ENCODE results near the gene NOL7. TPM values are rescaled to one million over a fixed set of nuclear protein-coding genes. Genes with fewer than 3 reads are reported as not detected.
A peak's percentile ranks its signal among the peaks of the same experiment; 100 is the strongest.

Gene NOL7
- total and polyA plus RNA-seq, 4 donors: 25.6 to 43.0 (median 31.0) TPM

DNA sequence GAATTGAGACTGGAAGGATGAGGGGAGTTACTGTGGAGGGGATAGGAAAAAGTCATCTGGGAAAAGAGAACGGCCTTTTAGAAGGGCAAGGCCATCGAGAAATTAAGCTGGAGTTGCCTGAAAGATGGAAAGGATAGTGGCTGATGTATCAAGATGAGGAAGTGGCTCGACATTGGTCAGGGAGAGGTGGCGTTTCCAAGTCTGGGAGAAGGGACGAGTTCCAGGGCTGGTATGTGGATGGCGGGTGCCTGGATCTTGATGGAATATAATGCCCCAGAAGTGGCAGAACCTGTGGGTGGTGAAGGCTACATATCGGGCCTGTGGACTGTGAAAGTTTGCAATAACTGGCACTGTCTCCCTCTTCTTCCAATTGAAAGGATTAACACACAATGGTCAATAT, 42.9 kb upstream of the NOL7 start:
- Histone ChIP-seq H3K9ac (ENCODE audit: low read depth in 1 of 2, low read length in 2 of 2) (no peak overlapping the region), H3K9me3 (ENCODE audit: control insufficient read depth in 4 of 4, low read length in 3 of 4) (no peaks in the 10 kb centered on the region), H3K4me1 (ENCODE audit: control insufficient read depth in 4 of 4, insufficient read depth in 4 of 4, low read length in 3 of 4) (peaks cover 2 to 41% (median 17%) of the 10 kb centered on the region in 4 donors), H3K27ac (ENCODE audit: low read depth in 1 of 2, low read length in 2 of 2) (peak overlapping the region in 1 of 2 donors; percentile 100), H3K27me3 (ENCODE audit: control insufficient read depth in 4 of 4, insufficient read depth in 4 of 4, low read length in 3 of 4) (no peaks in the 10 kb centered on the region), H3K36me3 (ENCODE audit: control insufficient read depth in 4 of 4, insufficient read depth in 3 of 4, low read depth in 1 of 4, low read length in 3 of 4) (no peaks in the 10 kb centered on the region), H3K4me3 (ENCODE audit: low read depth in 1 of 3, low read length in 3 of 3) (no peak overlapping the region)
- 84% methylated on average over 7 of the region's 7 CpGs for WGBS
- TF ChIP-seq ATF3 (IDR thresholded peaks at IDR 0.05) (no peak), GABPA (IDR thresholded peaks at IDR 0.05 in 1 of 2, conservative IDR thresholded peaks at IDR 0.05 in 1 of 2) (no peak), ZBTB33 (IDR thresholded peaks at IDR 0.05) (no peak), RXRA (IDR thresholded peaks at IDR 0.05) (no peak), JUND (IDR thresholded peaks at IDR 0.05) (no peak), HNF4A (conservative IDR thresholded peaks at IDR 0.05) (no peak), FOXA1 (IDR thresholded peaks at IDR 0.05) (no peak), CTCF (IDR thresholded peaks at IDR 0.05; ENCODE audit: low read depth, low read length, missing input control) (no peak), HNF4G (IDR thresholded peaks at IDR 0.05) (no peak), SP1 (IDR thresholded peaks at IDR 0.05) (no peak), YY1 (IDR thresholded peaks at IDR 0.05) (no peak), EGR1 (IDR thresholded peaks at IDR 0.05; ENCODE audit: low read depth in 2 of 2) (no peak)
- TF ChIP-seq, protein P1, sequence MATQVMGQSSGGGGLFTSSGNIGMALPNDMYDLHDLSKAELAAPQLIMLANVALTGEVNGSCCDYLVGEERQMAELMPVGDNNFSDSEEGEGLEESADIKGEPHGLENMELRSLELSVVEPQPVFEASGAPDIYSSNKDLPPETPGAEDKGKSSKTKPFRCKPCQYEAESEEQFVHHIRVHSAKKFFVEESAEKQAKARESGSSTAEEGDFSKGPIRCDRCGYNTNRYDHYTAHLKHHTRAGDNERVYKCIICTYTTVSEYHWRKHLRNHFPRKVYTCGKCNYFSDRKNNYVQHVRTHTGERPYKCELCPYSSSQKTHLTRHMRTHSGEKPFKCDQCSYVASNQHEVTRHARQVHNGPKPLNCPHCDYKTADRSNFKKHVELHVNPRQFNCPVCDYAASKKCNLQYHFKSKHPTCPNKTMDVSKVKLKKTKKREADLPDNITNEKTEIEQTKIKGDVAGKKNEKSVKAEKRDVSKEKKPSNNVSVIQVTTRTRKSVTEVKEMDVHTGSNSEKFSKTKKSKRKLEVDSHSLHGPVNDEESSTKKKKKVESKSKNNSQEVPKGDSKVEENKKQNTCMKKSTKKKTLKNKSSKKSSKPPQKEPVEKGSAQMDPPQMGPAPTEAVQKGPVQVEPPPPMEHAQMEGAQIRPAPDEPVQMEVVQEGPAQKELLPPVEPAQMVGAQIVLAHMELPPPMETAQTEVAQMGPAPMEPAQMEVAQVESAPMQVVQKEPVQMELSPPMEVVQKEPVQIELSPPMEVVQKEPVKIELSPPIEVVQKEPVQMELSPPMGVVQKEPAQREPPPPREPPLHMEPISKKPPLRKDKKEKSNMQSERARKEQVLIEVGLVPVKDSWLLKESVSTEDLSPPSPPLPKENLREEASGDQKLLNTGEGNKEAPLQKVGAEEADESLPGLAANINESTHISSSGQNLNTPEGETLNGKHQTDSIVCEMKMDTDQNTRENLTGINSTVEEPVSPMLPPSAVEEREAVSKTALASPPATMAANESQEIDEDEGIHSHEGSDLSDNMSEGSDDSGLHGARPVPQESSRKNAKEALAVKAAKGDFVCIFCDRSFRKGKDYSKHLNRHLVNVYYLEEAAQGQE (IDR thresholded peaks at IDR 0.05): no peak
- DNase-seq (ENCODE audit: low spot score): no peak

- H3K9me3 ChIP-seq (ENCODE audit: control insufficient read depth in 4 of 4, low read length in 3 of 4): no peaks in the 10 kb centered on the region
- peak overlapping the region; percentile 71 to 87 (median 85) for H3K4me3 ChIP-seq (ENCODE audit: low read depth in 1 of 3, low read length in 3 of 3)
- peaks cover 2 to 41% (median 17%) of the 10 kb centered on the region in 4 donors for H3K4me1 ChIP-seq (ENCODE audit: control insufficient read depth in 4 of 4, insufficient read depth in 4 of 4, low read length in 3 of 4)
- no peak for TF ChIP-seq ATF3 (IDR thresholded peaks at IDR 0.05)
- TF ChIP-seq RXRA (IDR thresholded peaks at IDR 0.05): no peak
- TF ChIP-seq RAD21 (IDR thresholded peaks at IDR 0.05): no peak
- TF ChIP-seq JUND (IDR thresholded peaks at IDR 0.05): no peak
- TF ChIP-seq HNF4A (conservative IDR thresholded peaks at IDR 0.05): no peak
- no peak for TF ChIP-seq ZBTB33 (IDR thresholded peaks at IDR 0.05)
- WGBS: 71% methylated on average over 16 of the region's 16 CpGs
- H3K27ac ChIP-seq (ENCODE audit: low read depth in 1 of 2, low read length in 2 of 2): peak overlapping the region; percentile 99 to 100
- no peak for DNase-seq (ENCODE audit: low spot score)
- no peaks in the 10 kb centered on the region for H3K27me3 ChIP-seq (ENCODE audit: control insufficient read depth in 4 of 4, insufficient read depth in 4 of 4, low read length in 3 of 4)
- H3K36me3 ChIP-seq (ENCODE audit: control insufficient read depth in 4 of 4, insufficient read depth in 3 of 4, low read depth in 1 of 4, low read length in 3 of 4): no peaks in the 10 kb centered on the region
- peak overlapping the region; percentile 85 to 99 for H3K9ac ChIP-seq (ENCODE audit: low read depth in 1 of 2, low read length in 2 of 2)
Observed at GRCh38 chr6:13572951-13573654, 42.0 kb upstream of the NOL7 start.

Data from liver (tissue), 9 donors.